GM12878 (cell line): ENCODE data around the gene KCNIP3. TPM values are rescaled to one million over a fixed set of nuclear protein-coding genes. Genes with fewer than 3 reads are reported as not detected.

Experiments used
- ATAC-seq: fragments of 200-7000 bp; cut with Tn5 transposase; 3 replicates; pipeline ENCODE4 v1.9.1; 2020; ENCODE audit warnings: mild to moderate bottlenecking, moderate library complexity
- BruUV-seq: library from RNA; stranded (reverse); fragments of 400-500 nt; replicated peaks from 2 replicates; lab custom pipeline; 2021; lab: Mats Ljungman, UMichigan
- CTCF ChIA-PET: fragments of 300-600 bp; sonication (Branson Sonifier 250); formaldehyde crosslinking; extraction: SDS; loops from one replicate; lab custom pipeline; 2021; ENCODE audit warnings: inconsistent platforms; lab: Yijun Ruan, JAX
- POLR2A ChIA-PET: fragments of 350-600 bp; formaldehyde crosslinking; extraction: SDS; loops from one replicate; lab custom pipeline; 2021; ENCODE audit warnings: inconsistent platforms; lab: Charles Lee
- RAD21 ChIA-PET: fragments of 300-600 bp; sonication (Branson Sonifier 250); formaldehyde crosslinking; loops from one replicate; lab custom pipeline; 2023; ENCODE audit warnings: antibody characterized with exemption; ENCODE audit not compliant: unreplicated experiment; lab: Charles Lee
- SMC1A ChIA-PET: fragments of 300-600 bp; sonication (Branson Sonifier 250); formaldehyde crosslinking; loops from one replicate; lab custom pipeline; 2023; ENCODE audit not compliant: unreplicated experiment, uncharacterized antibody; lab: Charles Lee
- DNase-seq: peaks from one replicate; pipeline ENCODE4 v3.0.0-alpha.2; 2011; ENCODE audit warnings: low read depth, low spot score
- FAIRE-seq: peaks from 3 replicates; lab custom pipeline; 2011; peaks lifted over from hg19 to GRCh38; lab: Jason Lieb, UNC
- H2AFZ ChIP-seq: 2 replicates; pipeline ENCODE4 v1.6.0; 2011; ENCODE audit warnings: low read depth, low read length, control low read depth; ENCODE audit not compliant: control insufficient read depth
- H3K27ac ChIP-seq: 2 replicates; pipeline ENCODE4 v1.5.1; 2011; ENCODE audit warnings: control low read depth; ENCODE audit not compliant: control insufficient read depth, insufficient read depth
- H3K27me3 ChIP-seq, 2 experiments: replicated peaks in 1 of 2; 2 replicates each; pipeline versions ENCODE4 v1.6.0 to v1.6.1; 2011; ENCODE audit warnings: low read length in 1 of 2; ENCODE audit not compliant: control insufficient read depth in 2 of 2, insufficient read depth in 2 of 2
- H3K36me3 ChIP-seq, 2 experiments: 2 replicates each; pipeline ENCODE4 v1.5.1; 2011; ENCODE audit warnings: low read length in 1 of 2; ENCODE audit not compliant: control insufficient read depth in 2 of 2, insufficient read depth in 2 of 2
- H3K4me1 ChIP-seq: 2 replicates; pipeline ENCODE4 v1.6.1; 2011; ENCODE audit warnings: mild to moderate bottlenecking, low read length, moderate library complexity, mixed read lengths; ENCODE audit not compliant: control insufficient read depth, insufficient read depth
- H3K4me2 ChIP-seq: 2 replicates; pipeline ENCODE4 v1.6.0; 2011; ENCODE audit warnings: control low read depth; ENCODE audit not compliant: control insufficient read depth, insufficient read depth
- H3K4me3 ChIP-seq: fragments of 200-600 bp; sonication (generic); 2 replicates; pipeline ENCODE4 v1.5.1; 2016
- H3K79me2 ChIP-seq: 2 replicates; pipeline ENCODE4 v1.6.0; 2011; ENCODE audit warnings: low read length; ENCODE audit not compliant: control insufficient read depth, insufficient read depth
- H3K9ac ChIP-seq: 2 replicates; pipeline ENCODE4 v1.8.0; 2011; ENCODE audit warnings: low read length, control low read depth, mixed read lengths; ENCODE audit not compliant: control insufficient read depth, insufficient read depth
- H3K9me3 ChIP-seq: replicated peaks from 3 replicates; pipeline ENCODE4 v1.5.1; 2011; ENCODE audit warnings: mild to moderate bottlenecking, low read length; ENCODE audit not compliant: control insufficient read depth, insufficient read depth
- H4K20me1 ChIP-seq: 2 replicates; pipeline ENCODE4 v1.6.0; 2011; ENCODE audit not compliant: control insufficient read depth, insufficient read depth
- BCL11A ChIP-seq: IDR thresholded peaks from 2 replicates; pipeline ENCODE4 v1.6.1; 2011; ENCODE audit warnings: low read depth, low read length
- BHLHE40 ChIP-seq, 2 experiments: fragments of 450-650 bp in 1 of 2; IDR thresholded peaks; 2 replicates each; pipeline ENCODE4 v1.6.1; 2011 to 2017; ENCODE audit warnings: low read depth in 2 of 2, borderline replicate concordance in 1 of 2, improper control_type of control experiment in 1 of 2, low read length in 1 of 2, mild to moderate bottlenecking in 1 of 2
- CREB1 ChIP-seq: IDR thresholded peaks from 2 replicates; pipeline ENCODE4 v1.6.1; 2012; ENCODE audit warnings: low read depth, mild to moderate bottlenecking, inconsistent platforms
- RELB ChIP-seq: fragments of 450-650 bp; IDR thresholded peaks from 2 replicates; pipeline ENCODE4 v1.6.1; 2017; ENCODE audit warnings: low read depth, mild to moderate bottlenecking, moderate library complexity
- ZNF207 ChIP-seq: fragments of 450-650 bp; IDR thresholded peaks from 2 replicates; pipeline ENCODE4 v1.6.1; 2014; ENCODE audit warnings: antibody characterized with exemption, mild to moderate bottlenecking, borderline replicate concordance
- ZNF687 ChIP-seq: fragments of 450-650 bp; IDR thresholded peaks from 2 replicates; pipeline ENCODE4 v1.6.1; 2017; ENCODE audit warnings: mild to moderate bottlenecking, moderate library complexity
- WGBS: methylation state at CpG from one replicate; pipeline ENCODE4 v1.1.6; 2016; ENCODE audit warnings: low lambda C conversion rate; ENCODE audit not compliant: insufficient replicate concordance, insufficient coverage; ENCODE audit errors: missing lambda C conversion rate; 5-methylcytosine and 5-hydroxymethylcytosine counted together
- in situ Hi-C: fragments of 300-500 bp; cut with MboI; formaldehyde crosslinking; loops from 9 replicates; pipeline ENCODE4 v1.14.3; 2018; ENCODE audit warnings: mixed read lengths
- intact Hi-C: fragments of 100-400 bp; cut with micrococcal nuclease; formaldehyde crosslinking; loops from one replicate; pipeline ENCODE4 v1.14.2; 2022; ENCODE audit not compliant: unreplicated experiment
- polyA plus RNA-seq, 11 experiments: library from polyadenylated mRNA; depleted of rRNA in 4 of 11; unstranded in 6 of 11; stranded (reverse) in 5 of 11; fragments of >200 nt; fragmentation: Nextera tagmentation in 4 of 11; fragmentation: Illumina TruSeq in 1 of 11; extraction: Ambion mirVana in 4 of 11; extraction: Trizol in 1 of 11; gene quantifications; 1 replicate in 1 of 11; 2 replicates in 10 of 11; pipeline versions ENCODE4 v1.2.1 to v1.2.3, GENCODE V29; 2011 to 2016; ENCODE audit warnings: inconsistent platforms in 2 of 11, missing spikeins in 2 of 11, low read depth in 1 of 11
- total RNA-seq, 4 experiments: library from RNA; depleted of rRNA in 3 of 4; stranded (reverse); fragments of >200 nt in 3 of 4; fragmentation: Illumina TruSeq in 1 of 4; extraction: Trizol in 1 of 4; gene quantifications; 2 replicates each; pipeline versions ENCODE4 v1.2.1 to v1.2.3, GENCODE V29; 2013 to 2021
- TF ChIP-seq, protein P1 (sequence below): IDR thresholded peaks from 2 replicates; pipeline ENCODE4 v1.6.1; 2011; ENCODE audit warnings: mild to moderate bottlenecking, low read depth, low read length, moderate library complexity; ENCODE audit not compliant: insufficient replicate concordance
- TF ChIP-seq, protein P2 (sequence below): fragments of 450-650 bp; IDR thresholded peaks from 2 replicates; pipeline ENCODE4 v1.6.1; 2017; ENCODE audit warnings: mild to moderate bottlenecking

KCNIP3 gene
- total and polyA plus RNA-seq, 10 of the 15 experiments (the other 5 are each of a cell fraction or from before 2014, with no cell fraction given), result not detected

DNA sequence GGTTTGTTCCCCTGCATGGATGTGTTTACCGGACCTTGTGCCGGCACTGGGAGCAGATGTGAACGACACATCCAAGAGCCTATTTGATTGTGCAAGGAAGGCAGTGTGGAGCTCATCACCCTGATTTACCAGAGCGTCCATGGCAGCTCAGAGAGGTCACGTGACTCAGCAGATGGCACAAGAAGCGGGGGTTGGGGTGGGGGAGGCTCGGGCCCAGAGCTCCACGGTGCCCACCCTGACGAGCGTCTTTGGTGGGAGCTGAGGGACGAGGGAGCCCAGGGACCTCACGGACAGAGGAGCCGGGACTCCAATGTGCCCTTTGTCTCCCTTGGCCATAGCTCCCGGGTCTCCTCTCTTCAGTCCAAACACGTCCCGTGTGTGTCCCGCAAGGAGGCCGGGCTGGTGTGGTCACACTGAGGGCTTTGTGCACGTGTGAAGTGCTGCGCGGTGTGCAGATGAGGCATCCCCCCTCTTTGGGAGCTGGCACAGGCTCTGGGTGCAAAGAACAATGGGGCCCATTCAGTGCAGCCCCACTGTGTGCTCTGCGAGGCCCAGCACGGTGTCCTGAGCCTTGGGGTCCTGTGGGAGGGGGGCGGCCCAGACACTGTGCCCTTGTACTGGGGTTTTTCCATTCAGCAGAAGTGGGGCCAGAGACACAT, 15.5 kb downstream of the KCNIP3 start:
- H3K27me3 ChIP-seq, result no peaks in the 10 kb centered on the region; a peak in 1 of 4 replicates
- SMC1A ChIA-PET, result interaction anchor here (0.6 kb wide), 1 partner anchor 289 kb away, joined by 3 read pairs; no protein-coding TSS in a partner anchor
- CTCF ChIA-PET, result no interaction called here
- no peak overlapping the region for H2AFZ ChIP-seq
- no peak overlapping the region for H3K4me2 ChIP-seq
- no peaks in the 10 kb centered on the region for H3K79me2 ChIP-seq
- H3K27ac ChIP-seq, result no peak overlapping the region
- RAD21 ChIA-PET, result interaction anchor here (0.6 kb wide), 1 partner anchor 75 kb away, joined by 3 read pairs; no protein-coding TSS in a partner anchor
- WGBS, result 30% methylated on average over 24 of the region's 24 CpGs
- H3K9ac ChIP-seq, result no peak overlapping the region
- POLR2A ChIA-PET, result no interaction called here
- in situ Hi-C loops, result no loop called here
- DNase-seq, result no peak
- no peak for FAIRE-seq
- H3K9me3 ChIP-seq, result no peaks in the 10 kb centered on the region
- no peaks in the 10 kb centered on the region for H3K4me1 ChIP-seq
- no peaks in the 10 kb centered on the region for H3K36me3 ChIP-seq
- H4K20me1 ChIP-seq, result no peaks in the 10 kb centered on the region
- no peak for ATAC-seq
- no TSS peak for BruUV-seq
- no peak for TF ChIP-seq ZNF207
- no peak for TF ChIP-seq CREB1
- TF ChIP-seq, protein P1, sequence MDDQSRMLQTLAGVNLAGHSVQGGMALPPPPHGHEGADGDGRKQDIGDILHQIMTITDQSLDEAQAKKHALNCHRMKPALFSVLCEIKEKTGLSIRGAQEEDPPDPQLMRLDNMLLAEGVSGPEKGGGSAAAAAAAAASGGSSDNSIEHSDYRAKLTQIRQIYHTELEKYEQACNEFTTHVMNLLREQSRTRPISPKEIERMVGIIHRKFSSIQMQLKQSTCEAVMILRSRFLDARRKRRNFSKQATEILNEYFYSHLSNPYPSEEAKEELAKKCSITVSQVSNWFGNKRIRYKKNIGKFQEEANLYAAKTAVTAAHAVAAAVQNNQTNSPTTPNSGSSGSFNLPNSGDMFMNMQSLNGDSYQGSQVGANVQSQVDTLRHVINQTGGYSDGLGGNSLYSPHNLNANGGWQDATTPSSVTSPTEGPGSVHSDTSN, result no peak
- no peak for TF ChIP-seq RELB
- TF ChIP-seq ZNF687, result no peak
- TF ChIP-seq BHLHE40 (IDR thresholded peaks at IDR 0.05; ENCODE audit: borderline replicate concordance in 1 of 2, low read depth in 2 of 2, low read length in 1 of 2), result no peak
- TF ChIP-seq, protein P2, sequence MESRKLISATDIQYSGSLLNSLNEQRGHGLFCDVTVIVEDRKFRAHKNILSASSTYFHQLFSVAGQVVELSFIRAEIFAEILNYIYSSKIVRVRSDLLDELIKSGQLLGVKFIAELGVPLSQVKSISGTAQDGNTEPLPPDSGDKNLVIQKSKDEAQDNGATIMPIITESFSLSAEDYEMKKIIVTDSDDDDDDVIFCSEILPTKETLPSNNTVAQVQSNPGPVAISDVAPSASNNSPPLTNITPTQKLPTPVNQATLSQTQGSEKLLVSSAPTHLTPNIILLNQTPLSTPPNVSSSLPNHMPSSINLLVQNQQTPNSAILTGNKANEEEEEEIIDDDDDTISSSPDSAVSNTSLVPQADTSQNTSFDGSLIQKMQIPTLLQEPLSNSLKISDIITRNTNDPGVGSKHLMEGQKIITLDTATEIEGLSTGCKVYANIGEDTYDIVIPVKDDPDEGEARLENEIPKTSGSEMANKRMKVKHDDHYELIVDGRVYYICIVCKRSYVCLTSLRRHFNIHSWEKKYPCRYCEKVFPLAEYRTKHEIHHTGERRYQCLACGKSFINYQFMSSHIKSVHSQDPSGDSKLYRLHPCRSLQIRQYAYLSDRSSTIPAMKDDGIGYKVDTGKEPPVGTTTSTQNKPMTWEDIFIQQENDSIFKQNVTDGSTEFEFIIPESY, result no peak
- no peak for TF ChIP-seq BCL11A
- TF ChIP-seq, all 136 proteins: peak for 0
- H3K4me3 ChIP-seq, result no peak overlapping the region
- intact Hi-C loops, result no loop called here
